HG03460 (cell line): Measurements from ENCODE around the gene ASCC1.

Experiments
- ATAC-seq: cut with Tn5 transposase; IDR thresholded peaks from one replicate; pipeline ENCODE4 v1.9.1; 2021; ENCODE audit not compliant: unreplicated experiment

ASCC1 gene

DNA sequence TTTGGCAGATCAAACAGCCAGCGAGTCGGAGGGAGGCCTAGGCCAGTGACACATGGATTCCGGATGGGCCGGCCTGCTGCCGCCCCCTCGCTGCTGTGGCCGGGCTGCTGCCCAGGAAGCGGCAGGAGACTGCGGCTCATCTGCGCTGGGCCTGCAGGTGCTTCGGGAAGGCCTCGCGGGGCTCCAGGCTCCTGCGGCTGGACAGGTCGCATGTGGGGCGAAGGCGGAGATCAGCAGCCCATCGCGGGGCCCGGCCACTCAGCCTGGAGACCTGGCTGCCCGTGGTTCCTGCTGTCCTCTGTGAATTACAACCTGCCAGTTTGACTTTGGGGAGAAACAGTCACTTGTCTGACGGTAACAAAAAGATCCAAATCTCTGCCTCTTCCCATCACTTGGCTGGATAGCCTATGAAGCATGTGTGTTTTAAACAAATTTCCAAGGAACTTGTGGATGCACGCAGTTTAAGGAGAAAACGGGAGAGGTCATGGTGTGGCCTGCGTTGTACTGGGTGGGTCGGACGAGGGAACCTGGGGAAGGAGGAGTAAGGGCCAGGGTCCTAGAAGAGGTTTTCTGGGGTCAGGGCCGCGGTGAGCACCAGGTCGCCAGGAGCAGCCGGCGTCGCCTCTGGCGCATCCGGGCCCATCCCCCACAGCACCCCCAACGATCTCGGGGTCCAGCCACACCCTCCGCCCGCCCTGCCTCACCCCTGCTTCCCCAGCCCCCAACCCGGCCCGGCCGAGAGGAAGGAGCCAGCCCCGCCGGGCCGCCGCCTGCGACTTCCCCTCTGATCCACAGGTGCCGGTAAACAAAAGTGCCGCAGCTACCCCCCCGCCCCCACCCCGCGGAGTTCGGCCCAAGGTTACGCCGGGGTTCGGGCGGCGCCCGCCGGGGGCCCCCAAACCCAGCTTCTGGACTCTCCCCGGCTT, 129.3 kb downstream of the ASCC1 start:
- ATAC-seq = no peak

GRCh38 chr10:72085864-72086465, 130.1 kb downstream of the ASCC1 start:
- no peak for ATAC-seq

- no peak for ATAC-seq
These were observed 130.9 kb downstream of the ASCC1 start for GRCh38 chr10:72085166-72085565.

- no peak for ATAC-seq
These were observed 132.2 kb downstream of the ASCC1 start for GRCh38 chr10:72083790-72084459.

GRCh38 chr10:72082856-72083789, 133.0 kb downstream of the ASCC1 start:
- ATAC-seq = no peak

DNA sequence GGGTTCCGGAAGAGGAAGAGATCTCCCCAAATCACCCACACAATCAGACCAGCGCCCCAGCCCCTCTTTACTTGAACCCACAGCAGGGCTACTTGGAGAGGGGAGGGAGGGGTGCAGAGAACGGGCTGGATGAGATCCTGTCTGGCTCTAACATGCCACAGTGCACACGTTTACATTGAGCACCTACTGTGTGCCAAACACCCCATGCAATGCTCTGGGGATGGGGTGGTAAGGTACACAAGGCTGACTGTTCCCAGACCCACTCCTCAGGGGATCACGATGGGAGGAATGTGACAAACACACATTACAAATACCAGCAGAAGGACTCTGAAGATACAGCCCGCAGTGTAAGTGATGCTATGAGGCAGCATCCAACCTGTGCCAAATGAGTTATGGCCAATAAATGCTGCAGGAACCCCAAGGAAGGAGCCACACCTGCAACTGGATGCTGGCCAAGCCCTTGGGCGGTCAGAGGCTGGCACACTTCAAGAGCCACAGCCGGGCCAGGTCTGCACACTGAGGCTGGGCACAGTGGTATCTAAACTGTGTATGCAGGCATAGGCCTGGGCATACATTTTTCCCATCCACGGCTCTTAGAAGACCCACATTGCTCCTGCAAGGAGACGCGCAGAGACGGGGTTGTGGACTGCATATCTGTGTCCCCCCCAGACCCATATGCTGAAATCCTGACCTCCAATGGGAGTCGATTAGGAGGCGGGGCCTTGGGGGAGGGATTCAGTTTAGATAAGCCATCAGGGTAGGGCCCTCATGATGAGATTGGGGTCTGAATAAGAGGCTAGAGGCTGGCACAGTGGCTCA, 134.1 kb downstream of the ASCC1 start:
- no peak for ATAC-seq

- no peak for ATAC-seq
These were observed 134.9 kb downstream of the ASCC1 start for GRCh38 chr10:72081210-72081609.

DNA sequence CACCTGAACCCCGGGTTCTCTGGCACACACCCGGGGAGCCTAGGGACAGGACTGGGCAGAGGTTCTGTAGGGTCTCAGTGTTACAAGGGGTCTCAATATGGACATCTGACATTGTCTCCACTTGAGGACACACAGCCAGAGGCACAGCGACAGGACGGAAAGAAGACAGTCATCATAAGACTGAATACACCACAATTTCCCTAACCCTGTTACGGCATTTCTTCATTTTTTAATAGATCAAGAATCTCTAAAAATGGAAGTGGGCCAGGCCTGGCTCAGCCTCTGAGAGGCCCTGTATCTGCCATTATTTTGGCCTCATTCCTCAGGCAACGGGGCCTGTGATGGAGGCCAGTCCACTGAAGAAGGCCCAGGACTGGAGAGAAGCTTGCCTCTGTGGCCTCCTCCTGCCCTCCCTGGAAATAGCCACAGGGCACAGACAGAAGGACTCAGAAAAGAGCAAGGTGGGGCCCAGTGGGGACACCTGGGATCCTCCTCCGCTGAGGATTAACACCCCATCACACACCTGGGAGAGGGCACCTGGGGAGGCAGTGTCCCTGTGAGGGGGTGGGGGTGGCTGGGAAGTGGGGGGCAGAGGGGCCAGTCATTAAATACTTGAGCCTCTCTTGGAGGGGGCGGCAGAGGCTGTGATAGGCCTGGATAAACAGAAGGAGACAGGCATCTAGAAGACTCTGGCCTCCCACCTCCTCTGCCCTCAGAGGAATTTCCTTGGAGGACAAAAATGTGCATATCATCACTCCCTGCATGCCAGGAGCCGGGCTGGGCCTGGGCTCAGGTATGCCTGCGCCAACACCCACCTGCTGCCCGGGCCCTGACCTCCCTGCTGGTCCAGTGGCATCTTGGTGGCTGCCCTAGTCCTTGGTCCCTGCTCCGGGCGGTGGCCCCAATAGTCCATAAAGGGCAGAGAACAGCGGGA, 135.8 kb downstream of the ASCC1 start:
- no peak for ATAC-seq

- ATAC-seq = no peak
These were observed 136.7 kb downstream of the ASCC1 start for GRCh38 chr10:72079356-72079755.

GRCh38 chr10:72077275-72077990, 138.6 kb downstream of the ASCC1 start:
- ATAC-seq = no peak

- ATAC-seq = no peak
These were observed 139.3 kb downstream of the ASCC1 start for GRCh38 chr10:72076756-72077155.

- ATAC-seq = no peak
These were observed 140.5 kb downstream of the ASCC1 start for GRCh38 chr10:72075376-72076115.

- ATAC-seq = no peak
These were observed 141.3 kb downstream of the ASCC1 start for GRCh38 chr10:72074574-72075375.

DNA sequence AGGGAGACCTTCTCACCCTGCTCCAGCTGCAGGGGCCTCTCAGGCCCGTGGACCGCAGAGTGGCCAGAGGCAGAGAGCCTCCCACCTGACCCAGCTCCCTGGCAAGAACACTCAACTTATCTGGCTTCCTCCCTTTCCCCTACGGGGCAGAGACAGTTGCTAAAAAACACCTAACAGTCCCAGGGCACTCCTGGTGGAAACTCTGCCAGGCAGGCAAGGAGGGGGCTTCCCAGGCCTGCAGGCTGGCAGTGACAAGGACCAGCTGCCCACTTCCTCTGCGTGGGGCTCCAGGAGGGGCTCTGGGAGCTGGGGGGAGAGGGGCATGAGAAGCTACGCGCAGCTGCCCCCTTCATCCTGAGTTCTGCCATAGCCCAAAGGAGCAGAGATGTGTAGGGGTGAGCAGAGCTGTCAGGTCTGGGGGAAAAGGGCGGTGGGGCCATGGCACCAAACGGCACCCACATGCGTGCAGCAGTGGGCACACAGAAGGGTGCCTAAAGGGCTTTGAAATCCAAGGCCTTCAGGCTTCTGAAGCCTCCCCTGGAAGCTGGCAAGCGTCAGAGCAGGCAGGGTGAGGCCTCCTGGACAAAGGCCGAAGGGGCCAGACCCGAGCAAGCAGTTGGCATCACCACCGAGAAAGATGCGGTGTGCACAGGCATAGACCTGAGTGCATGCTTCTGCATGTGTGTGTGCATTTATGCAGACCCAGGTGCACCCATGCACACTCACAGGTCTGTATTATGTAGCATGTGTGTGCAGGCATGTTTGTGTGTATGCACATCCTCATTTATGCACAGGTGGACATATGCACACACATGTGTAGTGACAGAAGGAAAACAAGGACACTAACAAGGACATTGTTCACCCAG, 142.1 kb downstream of the ASCC1 start:
- no peak for ATAC-seq

GRCh38 chr10:72072639-72073038, 143.4 kb downstream of the ASCC1 start:
- no peak for ATAC-seq

DNA sequence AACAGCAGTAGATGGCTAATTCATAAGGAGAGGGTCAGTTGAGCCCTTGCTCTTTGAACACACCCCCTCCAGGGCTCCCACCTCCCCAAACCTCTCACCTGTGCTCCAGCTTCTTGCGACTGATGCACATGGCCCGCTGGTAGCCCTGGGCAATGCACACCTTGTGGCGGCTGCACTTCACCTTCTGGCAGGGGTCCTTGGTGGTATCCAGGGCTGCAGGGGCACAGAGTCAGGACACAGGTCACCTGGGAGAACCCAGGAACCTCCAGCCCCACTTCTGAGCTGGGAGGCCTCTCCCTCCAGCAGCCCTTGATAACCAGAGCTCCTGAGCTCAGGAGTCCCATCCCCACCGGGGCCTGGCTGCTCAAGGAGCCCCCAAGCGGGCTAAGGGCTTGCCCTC, 144.0 kb downstream of the ASCC1 start:
- no peak for ATAC-seq
